Measurements from ENCODE around the gene NXT1.
"Not testable (repeated sequence)": the region's sequence is repeated elsewhere in the genome, so short reads cannot be mapped to it uniquely, and the experiment has no call there.

The NXT1 gene

DNA sequence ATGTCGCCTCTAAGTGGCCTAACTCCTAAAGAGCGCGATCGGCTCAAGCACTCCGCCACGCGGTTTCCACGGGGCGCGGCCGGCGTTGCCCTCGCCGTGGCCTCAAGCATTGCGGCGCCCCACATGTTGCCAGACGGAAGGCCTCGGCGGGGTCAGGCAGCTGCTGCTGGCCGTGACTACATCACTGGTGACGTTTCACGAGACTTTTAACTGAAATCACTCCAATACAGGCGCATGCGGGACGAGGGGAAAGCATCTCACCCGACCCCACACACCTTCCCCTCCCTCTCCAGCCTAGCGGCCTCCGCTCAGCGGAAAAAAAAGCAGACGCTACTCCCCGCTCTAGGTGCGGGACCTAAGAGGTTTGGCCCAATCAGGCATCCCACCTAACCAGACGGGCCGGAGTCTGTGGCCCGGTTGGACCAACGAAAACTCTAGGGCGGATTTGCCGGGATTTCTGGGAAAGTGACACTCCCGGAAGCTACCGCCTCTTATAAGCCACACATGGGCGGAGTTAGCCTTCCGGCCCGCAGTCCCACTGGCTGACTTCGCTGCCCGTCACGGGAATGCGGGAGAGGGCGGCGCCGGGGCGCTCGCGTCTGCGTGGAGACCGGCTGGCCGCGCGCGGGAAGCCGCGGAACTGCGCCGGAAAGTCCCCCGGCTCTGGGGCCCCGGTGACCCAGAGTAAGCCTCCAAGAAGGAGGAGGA is at the start of gene NXT1:
Gene NXT1 (plus strand): TSS at position 596 of the 708 bp plus-strand sequence. CDS start 3,251 bp downstream, outside the sequence.
- peak; percentile 98 for DNase-seq

GRCh38 chr20:23301436-23302050 is 49.0 kb upstream of the NXT1 start:
- DNase-seq: no peak

- no peak for DNase-seq
These were observed 48.2 kb upstream of the NXT1 start for GRCh38 chr20:23302386-23302785.

GRCh38 chr20:23302801-23303200 is 47.8 kb upstream of the NXT1 start:
- no peak for DNase-seq

- DNase-seq: no peak
These were observed 47.1 kb upstream of the NXT1 start for GRCh38 chr20:23303325-23304102.

DNA sequence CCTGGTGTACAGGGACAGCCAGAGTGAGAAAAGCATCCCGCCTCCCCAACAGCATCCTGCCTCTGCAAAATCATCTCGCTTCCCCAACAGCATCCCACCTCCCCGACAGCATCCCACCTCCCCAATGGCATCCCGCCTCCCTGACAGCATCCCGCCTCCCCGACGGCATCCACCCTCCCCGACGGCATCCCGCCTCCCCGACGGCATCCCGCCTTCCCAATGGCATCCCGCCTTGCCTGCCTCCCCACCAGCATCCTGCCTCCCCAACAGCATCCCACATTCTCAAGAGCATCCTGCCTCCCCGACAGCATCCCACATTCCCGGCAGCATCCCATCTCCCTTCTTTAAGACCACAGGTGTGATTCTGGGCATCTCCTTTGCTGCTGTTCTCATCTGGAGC is 46.0 kb upstream of the NXT1 start:
- no peak for DNase-seq

DNA sequence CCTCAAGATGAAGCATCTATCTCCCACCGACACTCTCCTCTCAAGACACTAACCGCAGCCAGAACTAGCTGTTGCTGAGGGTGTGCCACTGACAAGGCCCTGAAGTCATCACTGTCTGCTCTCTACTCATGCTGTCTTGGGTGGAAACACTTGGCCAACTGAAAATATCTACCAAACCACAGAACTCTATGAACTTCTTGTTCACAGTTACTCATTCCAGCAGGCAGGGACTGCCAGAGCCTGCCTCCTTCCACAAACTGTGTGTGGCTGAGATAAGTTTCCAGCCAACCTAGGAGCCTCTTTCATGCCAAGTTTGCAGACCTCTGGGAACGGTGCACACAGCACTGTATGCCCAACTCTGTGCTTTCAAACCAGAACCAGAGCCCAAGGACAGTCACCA is 45.5 kb upstream of the NXT1 start:
- no peak for DNase-seq

- DNase-seq: not testable (repeated sequence)
These were observed 43.2 kb upstream of the NXT1 start for GRCh38 chr20:23307393-23307792.

- DNase-seq: no peak
These were observed 42.6 kb upstream of the NXT1 start for GRCh38 chr20:23308024-23308423.

DNA sequence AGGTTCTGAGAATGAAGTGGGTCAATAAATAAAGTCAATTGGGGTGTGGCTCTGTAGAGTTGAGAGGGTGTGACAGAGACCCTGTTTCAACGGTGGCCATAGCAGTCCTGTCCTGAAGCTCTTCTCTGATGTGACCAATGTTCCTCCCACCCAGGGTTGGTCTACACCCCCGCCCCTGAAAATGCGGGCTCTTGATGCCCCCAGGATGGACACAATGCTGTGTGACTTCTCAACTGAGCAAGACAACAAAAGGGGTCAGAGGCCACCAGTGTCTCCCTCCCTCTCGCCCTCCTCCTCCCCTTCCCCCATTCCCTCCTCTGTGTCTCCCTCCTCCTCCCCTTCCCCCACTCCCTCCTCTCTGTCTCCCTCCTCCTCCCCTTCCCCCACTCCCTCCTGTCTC is 41.7 kb upstream of the NXT1 start:
- DNase-seq: no peak

- no peak for DNase-seq
These were observed 40.8 kb upstream of the NXT1 start for GRCh38 chr20:23309781-23310180.

DNA sequence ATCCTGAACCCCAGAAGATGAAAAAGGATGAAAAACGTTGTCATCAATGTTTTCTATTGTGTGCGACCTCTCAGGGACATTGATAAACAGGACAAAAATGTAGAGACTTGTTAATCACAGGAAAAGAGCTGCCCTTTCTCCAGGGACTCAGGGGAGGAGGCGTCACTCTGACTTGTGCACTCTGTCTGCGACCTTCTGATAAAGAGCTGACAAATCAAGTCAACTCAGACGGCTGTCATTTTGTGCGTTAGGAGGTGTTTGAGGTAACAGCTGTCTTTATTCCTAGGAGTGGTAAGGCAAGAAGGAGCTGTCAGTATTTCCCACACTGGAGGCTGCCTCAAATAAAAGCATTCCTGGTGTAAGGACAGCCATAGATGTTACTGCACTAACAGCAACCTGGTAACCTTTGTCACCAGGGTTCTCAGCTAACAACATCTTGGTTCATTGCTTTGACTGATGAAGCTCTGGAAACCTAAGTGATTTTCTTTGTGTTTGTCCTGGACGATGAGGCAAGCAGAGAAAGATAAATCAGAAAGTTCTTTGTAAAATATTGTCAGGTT is 38.6 kb upstream of the NXT1 start:
- DNase-seq: no peak

- DNase-seq: no peak
These were observed 37.3 kb upstream of the NXT1 start for GRCh38 chr20:23313271-23313670.

DNA sequence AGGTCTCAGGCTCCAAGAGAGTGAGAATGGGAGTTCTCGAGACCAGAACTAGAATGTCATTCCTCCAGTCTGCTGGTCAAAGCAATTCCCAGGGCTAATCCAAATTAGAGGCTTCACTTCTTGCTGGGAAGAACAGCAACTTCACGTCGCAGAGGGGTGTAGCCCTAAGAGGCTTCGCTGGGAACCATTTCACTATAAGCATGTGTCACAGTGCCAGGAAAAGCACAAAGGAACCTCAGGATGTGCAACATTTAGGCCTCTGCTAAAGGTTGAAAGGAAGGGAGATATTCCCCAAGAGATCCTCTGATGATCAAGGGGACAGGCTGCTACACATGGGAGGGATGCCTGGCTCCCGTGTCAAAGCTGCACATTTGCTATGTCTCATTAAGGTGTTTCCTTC is 35.9 kb upstream of the NXT1 start:
- DNase-seq: no peak

DNA sequence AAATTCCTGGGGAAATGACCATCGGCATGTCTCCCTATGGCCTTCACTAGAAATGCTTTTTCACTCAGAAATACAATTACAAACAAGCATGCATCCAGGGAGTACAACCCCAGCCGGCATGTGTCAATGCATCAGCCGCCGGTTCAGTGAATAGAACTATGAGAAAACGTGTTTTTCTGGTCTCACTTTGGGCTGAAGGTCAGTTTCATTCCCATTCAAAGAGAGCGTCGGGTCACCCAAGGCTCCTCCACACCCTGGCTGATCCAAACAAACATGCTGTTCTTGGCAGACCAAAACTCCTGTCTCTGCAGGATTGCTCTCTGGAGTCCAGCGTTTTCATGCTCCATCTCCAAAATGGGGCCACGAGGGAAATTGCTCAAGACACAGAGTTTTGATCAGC is 35.5 kb upstream of the NXT1 start:
- no peak for DNase-seq

DNA sequence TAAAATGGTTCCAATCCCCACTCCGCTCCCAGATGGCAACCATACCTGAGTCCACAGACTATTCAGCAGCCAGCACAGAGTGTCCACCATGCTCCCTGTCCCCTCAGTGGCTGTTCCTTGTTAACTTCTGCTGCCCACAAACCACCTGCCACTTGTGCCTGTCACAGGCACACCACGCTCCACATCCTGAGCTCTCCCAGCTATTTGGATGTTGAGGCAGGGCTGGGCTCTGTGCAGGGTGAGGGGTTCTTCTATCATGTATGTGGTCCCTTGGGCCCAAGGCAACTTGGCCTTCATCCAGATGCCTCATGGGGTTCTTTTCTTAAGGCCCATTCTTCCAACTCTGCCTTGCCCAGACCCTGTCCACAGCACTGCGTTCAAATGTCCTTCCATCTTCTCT is 34.0 kb upstream of the NXT1 start:
- DNase-seq: no peak

DNA sequence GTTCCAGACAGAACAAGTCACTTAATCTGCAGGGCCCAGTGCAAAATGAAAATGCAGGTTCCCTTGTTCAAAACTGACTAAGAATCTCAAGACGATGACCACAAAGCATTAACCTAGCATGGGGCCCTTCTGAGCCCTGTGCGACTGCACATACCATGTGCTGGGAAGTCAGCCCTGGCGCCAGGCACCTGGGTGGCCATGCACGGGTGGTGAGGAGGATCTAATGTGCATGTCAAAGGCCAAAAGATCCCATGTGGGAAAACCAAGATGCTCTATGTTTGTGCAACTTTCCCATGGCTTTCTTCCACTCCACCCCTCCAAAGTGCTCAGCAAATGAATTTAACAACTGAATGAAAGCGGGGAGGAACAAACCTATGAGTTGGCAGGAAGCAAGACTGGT is 33.5 kb upstream of the NXT1 start:
- no peak for DNase-seq

DNA sequence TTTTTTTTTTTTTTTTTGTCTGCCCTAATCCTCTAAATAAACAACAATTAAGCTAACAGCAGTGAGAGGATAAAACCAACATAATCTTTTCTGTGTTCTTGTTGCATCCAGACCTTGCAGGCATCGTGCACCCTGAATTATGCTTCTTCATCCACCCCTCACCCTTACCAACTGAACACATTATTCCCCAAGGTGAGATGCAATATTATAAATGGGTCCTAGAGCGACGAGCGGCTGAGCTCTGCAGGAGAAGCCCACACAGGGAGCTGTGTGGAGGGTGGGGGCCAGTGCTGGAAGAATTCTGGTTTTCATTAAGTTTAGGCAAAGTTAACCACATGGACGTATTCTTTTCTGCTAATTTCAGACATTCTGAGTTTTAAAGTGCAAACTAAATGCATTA is 32.2 kb upstream of the NXT1 start:
- DNase-seq: no peak

DNA sequence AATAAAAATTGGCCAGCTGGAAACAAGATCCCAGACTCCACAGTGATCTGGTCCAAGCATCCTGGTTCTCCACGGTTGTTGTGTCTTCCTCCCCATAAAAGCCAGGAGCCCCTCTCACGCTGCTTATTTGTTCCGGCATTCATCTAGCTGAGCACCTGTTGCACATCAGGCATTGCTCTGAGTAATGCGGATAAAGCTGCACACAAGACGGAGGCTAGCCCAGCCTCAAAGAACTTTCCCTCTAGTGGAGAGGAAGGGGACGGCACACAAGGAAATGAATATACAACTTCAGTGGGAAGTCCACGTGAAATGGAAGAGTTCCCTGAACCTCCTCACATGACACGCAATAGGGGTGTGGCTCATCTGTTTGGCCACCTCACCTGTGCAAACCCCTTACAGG is 30.3 kb upstream of the NXT1 start:
- no peak for DNase-seq

GRCh38 chr20:23325107-23325506 is 25.5 kb upstream of the NXT1 start:
- DNase-seq: no peak

DNA sequence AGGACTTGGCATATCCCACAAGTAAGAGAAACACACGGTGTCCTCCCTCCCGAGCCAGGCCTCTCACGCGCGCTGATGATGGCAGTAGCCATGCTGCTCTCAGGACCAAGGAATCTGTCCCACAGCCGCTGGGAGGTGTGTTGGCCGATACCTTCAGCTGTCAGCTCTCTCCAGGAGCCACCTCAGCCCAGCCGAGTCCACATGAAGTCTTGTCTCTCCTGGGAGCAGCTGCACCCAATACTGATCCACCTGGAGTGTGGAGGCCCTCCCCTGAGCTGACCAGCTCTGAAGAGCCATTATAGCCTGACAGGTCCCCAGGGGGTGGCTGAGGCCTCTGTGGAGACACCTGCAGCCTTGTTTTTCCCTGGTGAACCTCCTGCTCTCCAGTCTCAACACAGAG is 23.8 kb upstream of the NXT1 start:
- DNase-seq: no peak

GRCh38 chr20:23327617-23328333 is 22.8 kb upstream of the NXT1 start:
- DNase-seq: no peak
